Breast epithelium (tissue), 3 donors: ENCODE results near the gene HOXB4.

Experiments used
- CTCF ChIP-seq, 3 donors: fragments of 450-650 bp; IDR thresholded peaks; one replicate each; pipeline ENCODE4 v1.5.1; 2016 to 2017; ENCODE audit warnings: antibody characterized with exemption in 3 of 3, mild to moderate bottlenecking in 3 of 3, moderate library complexity in 3 of 3
- POLR2A ChIP-seq: fragments of 450-650 bp; IDR thresholded peaks from one replicate; pipeline ENCODE4 v1.6.1; 2016; ENCODE audit warnings: antibody characterized with exemption, mild to moderate bottlenecking, moderate library complexity

DNA sequence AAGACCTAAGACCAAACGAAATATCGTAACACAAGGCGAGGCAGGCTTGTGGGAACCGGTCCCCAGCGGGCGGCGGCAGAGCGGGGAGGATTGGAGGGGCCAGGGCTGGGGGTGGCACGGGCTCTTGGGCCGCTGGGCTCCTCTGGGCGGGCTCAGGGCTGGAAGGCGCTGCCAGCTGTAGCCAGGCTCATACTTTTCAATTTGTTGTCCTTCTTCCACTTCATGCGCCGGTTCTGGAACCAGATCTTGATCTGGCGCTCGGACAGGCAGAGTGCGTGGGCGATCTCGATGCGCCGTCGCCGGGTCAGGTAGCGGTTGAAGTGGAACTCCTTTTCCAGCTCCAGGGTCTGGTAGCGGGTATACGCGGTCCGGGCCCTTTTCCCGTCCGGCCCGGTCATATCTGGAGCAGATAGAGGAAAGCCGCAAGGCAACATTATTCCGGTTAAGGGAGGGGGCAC, 13.9 kb upstream of the HOXB4 start:
- TF ChIP-seq CTCF (IDR thresholded peaks at IDR 0.05) (no peak), POLR2A (no peak)
